GM12891 (cell line): ENCODE data around the gene CLDN1.

Experiments used
- DNase-seq: peaks from one replicate; pipeline ENCODE4 v3.0.0; 2011; ENCODE audit warnings: low spot score; ENCODE audit not compliant: insufficient read length
- FAIRE-seq: peaks from 2 replicates; lab custom pipeline; 2011; peaks lifted over from hg19 to GRCh38; lab: Jason Lieb, UNC
- PAX5 ChIP-seq: IDR thresholded peaks from 2 replicates; pipeline ENCODE4 v1.6.1; 2011; ENCODE audit warnings: low read length, moderate library complexity, mild to moderate bottlenecking; ENCODE audit not compliant: insufficient read depth, severe bottlenecking
- POLR2A ChIP-seq: IDR thresholded peaks from 2 replicates; pipeline ENCODE4 v1.6.1; 2011; ENCODE audit warnings: low read depth, low read length, control low read depth
- POLR2AphosphoS5 ChIP-seq: IDR thresholded peaks from 2 replicates; pipeline ENCODE4 v1.6.1; 2011; ENCODE audit warnings: low read depth, low read length, control low read depth
- POU2F2 ChIP-seq: IDR thresholded peaks from 2 replicates; pipeline ENCODE4 v1.6.1; 2011; ENCODE audit warnings: low read depth, mild to moderate bottlenecking, control low read depth, low read length, moderate library complexity
- SPI1 ChIP-seq: IDR thresholded peaks from 2 replicates; pipeline ENCODE4 v1.6.1; 2011; ENCODE audit warnings: low read depth, low read length, control low read depth
- TAF1 ChIP-seq: IDR thresholded peaks from 2 replicates; pipeline ENCODE4 v1.6.1; 2011; ENCODE audit warnings: low read depth, low read length, control low read depth

CLDN1 gene

GRCh38 chr3:190356246-190356645 lies 34.0 kb upstream of the CLDN1 start:
- DNase-seq (no peak), FAIRE-seq (no peak)
- no peak for TF ChIP-seq SPI1
- TF ChIP-seq PAX5: no peak
- TF ChIP-seq POLR2AphosphoS5: no peak
- no peak for TF ChIP-seq TAF1
- no peak for TF ChIP-seq POLR2A
- TF ChIP-seq POU2F2: no peak

- FAIRE-seq: no peak
- no peak for DNase-seq
- no peak for TF ChIP-seq PAX5
- TF ChIP-seq POLR2A: no peak
- no peak for TF ChIP-seq TAF1
These were observed 30.7 kb upstream of the CLDN1 start for GRCh38 chr3:190352861-190353457.

- TF ChIP-seq SPI1 (no peak), POU2F2 (no peak), TAF1 (no peak), POLR2AphosphoS5 (no peak), POLR2A (no peak), PAX5 (no peak)
- FAIRE-seq (no peak), DNase-seq (no peak)
These were observed 24.3 kb upstream of the CLDN1 start for GRCh38 chr3:190346541-190346940.

GRCh38 chr3:190345878-190346277 lies 23.6 kb upstream of the CLDN1 start:
- TF ChIP-seq POLR2A: no peak
- no peak for FAIRE-seq
- no peak for DNase-seq

GRCh38 chr3:190345027-190345821 lies 23.0 kb upstream of the CLDN1 start:
- no peak for FAIRE-seq
- no peak for DNase-seq
- no peak for TF ChIP-seq PAX5
- no peak for TF ChIP-seq POU2F2
- TF ChIP-seq SPI1: no peak
- TF ChIP-seq TAF1: no peak
- no peak for TF ChIP-seq POLR2A
- TF ChIP-seq POLR2AphosphoS5: no peak

- DNase-seq (no peak), FAIRE-seq (no peak)
- no peak for TF ChIP-seq TAF1
- TF ChIP-seq POLR2AphosphoS5: no peak
- TF ChIP-seq POLR2A: no peak
These were observed 17.8 kb upstream of the CLDN1 start for GRCh38 chr3:190340071-190340470.

GRCh38 chr3:190339130-190339529 lies 16.9 kb upstream of the CLDN1 start:
- no peak for DNase-seq
- FAIRE-seq: no peak
- TF ChIP-seq PAX5: no peak
- TF ChIP-seq POLR2A: no peak
- no peak for TF ChIP-seq SPI1
- TF ChIP-seq POLR2AphosphoS5: no peak
- TF ChIP-seq POU2F2: no peak
- no peak for TF ChIP-seq TAF1

- no peak for TF ChIP-seq PAX5
- TF ChIP-seq TAF1: no peak
- TF ChIP-seq SPI1: no peak
- no peak for TF ChIP-seq POLR2A
- TF ChIP-seq POU2F2: no peak
- TF ChIP-seq POLR2AphosphoS5: no peak
- DNase-seq: no peak
- no peak for FAIRE-seq
These were observed 16.5 kb upstream of the CLDN1 start for GRCh38 chr3:190338717-190339116.

GRCh38 chr3:190337301-190337700 lies 15.1 kb upstream of the CLDN1 start:
- TF ChIP-seq TAF1: no peak
- TF ChIP-seq PAX5: no peak
- TF ChIP-seq POLR2A: no peak
- no peak for TF ChIP-seq POU2F2
- no peak for TF ChIP-seq POLR2AphosphoS5
- no peak for TF ChIP-seq SPI1
- DNase-seq (no peak), FAIRE-seq (no peak)

GRCh38 chr3:190336516-190337189 lies 14.4 kb upstream of the CLDN1 start:
- DNase-seq (no peak), FAIRE-seq (no peak)
- TF ChIP-seq POU2F2: no peak
- no peak for TF ChIP-seq SPI1
- no peak for TF ChIP-seq TAF1
- no peak for TF ChIP-seq PAX5
- TF ChIP-seq POLR2A: no peak
- TF ChIP-seq POLR2AphosphoS5: no peak

GRCh38 chr3:190333961-190334360 lies 11.7 kb upstream of the CLDN1 start:
- no peak for FAIRE-seq
- no peak for DNase-seq
- TF ChIP-seq PAX5: no peak
